Lung (tissue), 12 donors: ENCODE results near the gene CCNE1. TPM values are rescaled to one million over a fixed set of nuclear protein-coding genes. Genes with fewer than 3 reads are reported as not detected.

ENCODE experiments used
- ATAC-seq: fragments of 200-7000 bp; cut with Tn5 transposase; one replicate; pipeline ENCODE4 v1.9.1; 2020; ENCODE audit warnings: moderate number of reproducible peaks; ENCODE audit not compliant: insufficient read depth, low FRiP score
- DNase-seq, 3 donors: peaks; one replicate each; pipeline ENCODE4 v3.0.0-alpha.2; 2013 to 2017
- H3K27ac ChIP-seq, 2 donors: one replicate each; pipeline ENCODE4 v1.5.1; 2013; ENCODE audit warnings: mild to moderate bottlenecking in 2 of 2, moderate library complexity in 2 of 2, control low read depth in 1 of 2, inconsistent platforms in 1 of 2, low read depth in 1 of 2, low read length in 1 of 2
- H3K27me3 ChIP-seq, 3 donors: one replicate each; pipeline ENCODE4 v1.5.1; 2013; ENCODE audit warnings: low read length in 2 of 3; ENCODE audit not compliant: control insufficient read depth in 3 of 3, insufficient read depth in 3 of 3
- H3K36me3 ChIP-seq, 4 donors: one replicate each; pipeline ENCODE4 v1.5.1; 2013; ENCODE audit warnings: low read length in 4 of 4, mild to moderate bottlenecking in 1 of 4, moderate library complexity in 1 of 4; ENCODE audit not compliant: control insufficient read depth in 4 of 4, insufficient read depth in 4 of 4
- H3K4me1 ChIP-seq, 5 donors: one replicate each; pipeline ENCODE4 v1.5.1; 2013; ENCODE audit warnings: low read length in 5 of 5, mild to moderate bottlenecking in 2 of 5, moderate library complexity in 1 of 5; ENCODE audit not compliant: control insufficient read depth in 5 of 5, insufficient read depth in 5 of 5
- H3K4me3 ChIP-seq: one replicate; pipeline ENCODE4 v1.5.1; 2013; ENCODE audit warnings: mild to moderate bottlenecking, control low read depth, moderate library complexity
- H3K9ac ChIP-seq, 2 donors: one replicate each; pipeline ENCODE4 v1.5.1; 2013; ENCODE audit warnings: low read length in 2 of 2, control low read depth in 1 of 2; ENCODE audit not compliant: insufficient read depth in 1 of 2
- H3K9me3 ChIP-seq, 4 donors: one replicate each; pipeline ENCODE4 v1.5.1; 2013; ENCODE audit warnings: low read length in 3 of 4, mild to moderate bottlenecking in 1 of 4, moderate library complexity in 1 of 4; ENCODE audit not compliant: control insufficient read depth in 4 of 4, insufficient read depth in 3 of 4
- WGBS, 2 donors: extraction: QIAGEN DNeasy Blood & Tissue Kit; methylation state at CpG; one replicate each; pipeline ENCODE4 v1.1.7; 2013; 5-methylcytosine and 5-hydroxymethylcytosine counted together
- polyA plus RNA-seq, 2 donors: library from polyadenylated mRNA; stranded (reverse); fragments of 200-250 nt; gene quantifications; one replicate each; pipeline ENCODE4 v1.2.1, GENCODE V29; 2013
- total RNA-seq, 2 donors: library from RNA; depleted of rRNA in 1 of 2; stranded (reverse); fragments of >200 nt in 1 of 2; gene quantifications; one replicate each; pipeline ENCODE4 v1.2.1, GENCODE V29; 2014 to 2021
- TF ChIP-seq, protein P1 (sequence below): IDR thresholded peaks from 2 replicates; pipeline ENCODE4 v1.5.1; 2012; ENCODE audit warnings: mild to moderate bottlenecking; ENCODE audit errors: control extremely low read depth, extremely low read depth
- donor health status: control.
- donor health status: control.
- donor health status: Bipolar disorder and iron deficiency.
- donor health status: healthy.
- donor health status: DM: yes; HTN: yes; CAD: no.

CCNE1 gene
- total and polyA plus RNA-seq, 4 donors: 0.97 to 1.9 (median 1.4) TPM

DNA sequence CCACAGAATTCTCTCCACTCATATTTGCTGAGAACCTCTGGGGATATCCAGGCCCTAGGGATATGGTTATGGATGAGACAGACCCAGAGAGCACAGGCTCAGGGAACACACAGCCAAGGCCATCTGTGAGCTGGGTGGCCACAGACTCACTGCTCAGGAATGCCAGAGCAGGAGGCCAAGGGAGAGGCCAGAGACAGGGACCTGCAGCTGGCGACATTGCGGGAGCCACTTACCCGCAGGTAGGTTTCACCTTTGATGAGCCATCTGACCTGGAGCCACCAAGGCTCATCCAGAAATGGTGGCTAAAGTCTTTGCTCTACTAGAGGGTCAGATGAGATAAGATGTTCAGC is 29.4 kb downstream of the CCNE1 start:
- Histone ChIP-seq H3K4me1 (peaks cover 0 to 22% (median 5%) of the 10 kb centered on the region in 5 donors), H3K9ac (no peak overlapping the region), H3K4me3 (no peak overlapping the region), H3K27ac (no peak overlapping the region), H3K9me3 (no peaks in the 10 kb centered on the region), H3K27me3 (peaks cover 0 to 8% (median 5%) of the 10 kb centered on the region in 3 donors), H3K36me3 (no peaks in the 10 kb centered on the region)
- TF ChIP-seq, protein P1, sequence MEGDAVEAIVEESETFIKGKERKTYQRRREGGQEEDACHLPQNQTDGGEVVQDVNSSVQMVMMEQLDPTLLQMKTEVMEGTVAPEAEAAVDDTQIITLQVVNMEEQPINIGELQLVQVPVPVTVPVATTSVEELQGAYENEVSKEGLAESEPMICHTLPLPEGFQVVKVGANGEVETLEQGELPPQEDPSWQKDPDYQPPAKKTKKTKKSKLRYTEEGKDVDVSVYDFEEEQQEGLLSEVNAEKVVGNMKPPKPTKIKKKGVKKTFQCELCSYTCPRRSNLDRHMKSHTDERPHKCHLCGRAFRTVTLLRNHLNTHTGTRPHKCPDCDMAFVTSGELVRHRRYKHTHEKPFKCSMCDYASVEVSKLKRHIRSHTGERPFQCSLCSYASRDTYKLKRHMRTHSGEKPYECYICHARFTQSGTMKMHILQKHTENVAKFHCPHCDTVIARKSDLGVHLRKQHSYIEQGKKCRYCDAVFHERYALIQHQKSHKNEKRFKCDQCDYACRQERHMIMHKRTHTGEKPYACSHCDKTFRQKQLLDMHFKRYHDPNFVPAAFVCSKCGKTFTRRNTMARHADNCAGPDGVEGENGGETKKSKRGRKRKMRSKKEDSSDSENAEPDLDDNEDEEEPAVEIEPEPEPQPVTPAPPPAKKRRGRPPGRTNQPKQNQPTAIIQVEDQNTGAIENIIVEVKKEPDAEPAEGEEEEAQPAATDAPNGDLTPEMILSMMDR: no peak
- ATAC-seq: no peak
- 94 to 98% methylated on average over 3 of the region's 3 CpGs for WGBS, 2 donors
- no peak for DNase-seq

DNA sequence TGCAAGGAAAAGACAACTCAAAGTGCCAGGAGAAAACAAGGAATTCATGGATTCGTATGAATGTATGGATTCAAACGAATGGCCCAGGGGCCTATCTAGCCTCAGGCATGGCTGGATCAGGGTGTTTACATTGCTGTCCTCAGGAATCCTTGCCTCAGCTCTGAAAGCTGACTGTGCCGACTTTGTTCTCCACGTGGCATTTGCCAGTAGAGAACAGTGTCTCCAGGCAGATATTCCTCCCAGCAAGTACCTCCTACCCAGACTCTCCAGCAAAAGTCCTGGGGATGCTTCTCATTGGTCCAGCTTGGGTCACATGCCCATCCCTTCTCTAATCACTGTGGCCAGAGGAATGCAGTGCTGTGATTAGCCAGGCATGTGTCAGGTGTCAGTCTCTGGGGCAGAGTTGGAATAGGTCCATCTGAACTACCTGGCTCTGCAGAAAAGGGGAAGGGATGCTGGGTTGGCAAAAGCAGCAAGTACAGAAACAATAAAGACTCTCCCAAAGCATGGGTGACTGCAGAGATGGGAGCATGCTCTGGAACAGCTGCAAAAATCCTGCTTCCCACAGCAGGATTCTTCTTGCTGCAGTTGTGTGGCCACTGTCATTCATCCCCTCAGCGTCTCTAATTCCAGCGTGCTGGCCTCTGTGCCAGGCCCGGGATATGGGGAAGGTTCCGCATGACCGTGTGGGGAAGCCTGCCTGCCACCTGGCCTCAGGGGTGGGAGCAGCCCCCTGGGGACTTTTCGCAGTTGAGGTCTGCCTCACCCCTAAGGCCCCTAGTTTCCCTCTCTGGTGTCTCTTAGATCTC is 30.0 kb downstream of the CCNE1 start:
- Histone ChIP-seq H3K4me1 (peaks cover 0 to 22% (median 5%) of the 10 kb centered on the region in 5 donors), H3K4me3 (no peak overlapping the region), H3K27ac (no peak overlapping the region), H3K9me3 (no peaks in the 10 kb centered on the region), H3K36me3 (no peaks in the 10 kb centered on the region), H3K9ac (no peak overlapping the region), H3K27me3 (peaks cover 0 to 8% (median 5%) of the 10 kb centered on the region in 3 donors)
- ATAC-seq (no peak), DNase-seq (peak in 1 of 3 donors; percentile 4)
- WGBS, 2 donors: 78 to 87% methylated on average over 10 of the region's 10 CpGs
- TF ChIP-seq, protein P1: no peak

DNA sequence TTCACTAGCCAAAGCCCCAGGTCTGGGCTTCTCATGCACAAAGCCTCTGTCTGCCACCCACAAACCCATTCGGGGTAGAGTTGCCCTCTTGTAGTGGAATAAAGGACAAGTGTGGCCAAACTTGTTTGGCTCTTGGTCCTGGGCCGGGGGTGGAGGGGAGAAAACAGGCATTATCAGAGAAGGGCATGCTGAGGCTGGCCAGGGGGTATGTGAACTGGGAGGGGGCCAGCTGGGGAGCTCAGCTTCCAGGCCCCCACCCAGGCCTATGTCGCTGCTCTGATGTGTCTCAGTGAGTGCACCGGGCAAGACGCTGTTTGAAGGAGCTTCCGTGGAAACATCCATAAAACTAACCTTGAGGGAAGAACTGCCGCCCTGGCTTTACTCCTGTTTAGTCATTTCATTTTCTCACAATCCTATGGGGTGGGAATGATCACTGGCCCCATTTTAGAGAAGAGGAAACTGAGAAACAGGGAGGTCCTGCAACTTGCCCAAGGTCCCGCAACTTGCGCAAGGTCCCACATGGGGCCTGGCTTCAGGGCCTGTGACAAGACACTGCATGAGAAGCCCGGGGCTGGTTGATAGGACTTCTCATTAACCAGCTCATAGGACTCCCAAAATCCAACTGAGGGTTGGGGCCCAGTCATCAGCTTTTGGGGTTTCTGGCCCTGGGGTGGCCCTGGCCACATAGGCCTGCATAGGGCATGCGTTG is 30.8 kb downstream of the CCNE1 start:
- Histone ChIP-seq H3K27me3 (peaks cover 0 to 8% (median 5%) of the 10 kb centered on the region in 3 donors), H3K4me1 (peaks cover 0 to 22% (median 5%) of the 10 kb centered on the region in 5 donors), H3K36me3 (no peaks in the 10 kb centered on the region), H3K4me3 (no peak overlapping the region), H3K27ac (no peak overlapping the region), H3K9ac (no peak overlapping the region), H3K9me3 (no peaks in the 10 kb centered on the region)
- TF ChIP-seq, protein P1: no peak
- 74 to 78% methylated on average over 11 of the region's 11 CpGs for WGBS, 2 donors
- DNase-seq (no peak), ATAC-seq (no peak)
